HepG2 (cell line): ENCODE results near the gene RAPGEFL1. TPM values are rescaled to one million over a fixed set of nuclear protein-coding genes. Genes with fewer than 3 reads are reported as not detected.
A peak's percentile ranks its signal among the peaks of the same experiment; 100 is the strongest.

Source experiments
- ELF1 ChIP-seq: sonication (generic); formaldehyde crosslinking; IDR thresholded peaks from 2 replicates; pipeline ENCODE4 v1.4.0; 2020; ENCODE audit warnings: missing genetic modification reagents
- ERF ChIP-seq: IDR thresholded peaks from 2 replicates; pipeline ENCODE4 v1.6.1; 2018; ENCODE audit warnings: missing biosample characterization, missing genetic modification reagents
- FOSL2 ChIP-seq: sonication (generic); formaldehyde crosslinking; IDR thresholded peaks from 2 replicates; pipeline ENCODE4 v1.4.0; 2020; ENCODE audit warnings: missing genetic modification reagents
- GZF1 ChIP-seq: sonication (generic); formaldehyde crosslinking; IDR thresholded peaks from 2 replicates; pipeline ENCODE4 v1.5.1; 2020; ENCODE audit warnings: mild to moderate bottlenecking, missing genetic modification reagents
- HDAC6 ChIP-seq: fragments of 200-600 bp; sonication (generic); IDR thresholded peaks from 2 replicates; pipeline ENCODE4 v1.7.0; 2017; ENCODE audit warnings: mild to moderate bottlenecking, antibody characterized with exemption, low read length, low read depth
- IRF2 ChIP-seq: IDR thresholded peaks from 2 replicates; pipeline ENCODE4 v1.6.1; 2018; ENCODE audit warnings: missing genetic modification reagents, missing compliant biosample characterization
- KAT2B ChIP-seq: fragments of 150-350 bp; IDR thresholded peaks from 2 replicates; pipeline ENCODE4 v1.6.1; 2014; ENCODE audit warnings: low read depth, low read length, borderline replicate concordance
- MEIS2 ChIP-seq: sonication (generic); formaldehyde crosslinking; IDR thresholded peaks from 2 replicates; pipeline ENCODE4 v1.9.0; 2021; ENCODE audit warnings: mild to moderate bottlenecking, missing genetic modification reagents
- NBN ChIP-seq: fragments of 450-650 bp; conservative IDR thresholded peaks from 2 replicates; pipeline ENCODE4 v1.6.1; 2017
- NFKB2 ChIP-seq: sonication (generic); formaldehyde crosslinking; IDR thresholded peaks from 2 replicates; pipeline ENCODE4 v1.4.0; 2020; ENCODE audit warnings: missing genetic modification reagents, borderline replicate concordance
- PITX1 ChIP-seq: sonication (generic); formaldehyde crosslinking; IDR thresholded peaks from 2 replicates; pipeline ENCODE4 v1.5.1; 2020; ENCODE audit warnings: mild to moderate bottlenecking, missing genetic modification reagents
- RARG ChIP-seq: sonication (generic); formaldehyde crosslinking; IDR thresholded peaks from 2 replicates; pipeline ENCODE4 v1.4.0; 2020; ENCODE audit warnings: low read depth, mild to moderate bottlenecking, missing genetic modification reagents
- TOPORS ChIP-seq: sonication (generic); formaldehyde crosslinking; IDR thresholded peaks from 2 replicates; pipeline ENCODE4 v1.8.0; 2023; ENCODE audit warnings: mild to moderate bottlenecking, missing genetic modification reagents
- U2AF2 ChIP-seq: fragments of 200-400 bp; formaldehyde crosslinking; IDR thresholded peaks from 2 replicates; pipeline ENCODE4 v1.6.1; 2017; ENCODE audit warnings: low read depth, mild to moderate bottlenecking, low read length
- ZFX ChIP-seq: sonication (generic); formaldehyde crosslinking; IDR thresholded peaks from 2 replicates; pipeline ENCODE4 v1.4.0; 2020; ENCODE audit warnings: mild to moderate bottlenecking, low read depth, missing genetic modification reagents, moderate library complexity
- ZNF501 ChIP-seq: sonication (generic); formaldehyde crosslinking; IDR thresholded peaks from 2 replicates; pipeline ENCODE4 v1.5.1; 2020; ENCODE audit warnings: mild to moderate bottlenecking, moderate library complexity, missing genetic modification reagents
- ZNF510 ChIP-seq: sonication (generic); formaldehyde crosslinking; IDR thresholded peaks from 2 replicates; pipeline ENCODE4 v1.4.0; 2020; ENCODE audit warnings: low read depth, mild to moderate bottlenecking, missing genetic modification reagents
- ZSCAN25 ChIP-seq: sonication (generic); formaldehyde crosslinking; IDR thresholded peaks from 2 replicates; pipeline ENCODE4 v1.8.0; 2022; ENCODE audit warnings: mild to moderate bottlenecking, missing genetic modification reagents
- ZSCAN9 ChIP-seq: IDR thresholded peaks from 2 replicates; pipeline ENCODE4 v1.6.1; 2016; ENCODE audit warnings: borderline replicate concordance
- polyA plus RNA-seq, 8 experiments: library from polyadenylated mRNA; depleted of rRNA in 3 of 8; stranded (reverse) in 7 of 8; unstranded in 1 of 8; fragments of >200 nt; fragmentation: Illumina TruSeq in 4 of 8; extraction: Trizol in 4 of 8; gene quantifications; 2 replicates each; pipeline versions ENCODE4 v1.2.1 to v1.2.3, GENCODE V29; 2011 to 2016; ENCODE audit warnings: low read depth in 4 of 8, missing spikeins in 1 of 8, mixed read lengths in 1 of 8; ENCODE audit not compliant: insufficient read depth in 1 of 8
- total RNA-seq, 5 experiments: library from RNA; depleted of rRNA; stranded (reverse); fragments of >200 nt; fragmentation: Illumina TruSeq; extraction: Trizol; gene quantifications; 2 replicates each; pipeline ENCODE4 v1.2.3, GENCODE V29; 2016; ENCODE audit warnings: low read depth in 1 of 5
- TF ChIP-seq, protein P1 (sequence below): sonication (generic); formaldehyde crosslinking; IDR thresholded peaks from 2 replicates; pipeline ENCODE4 v1.8.0; 2022; ENCODE audit warnings: mild to moderate bottlenecking, missing genetic modification reagents, moderate library complexity
- TF ChIP-seq, protein P2 (sequence below): sonication (generic); formaldehyde crosslinking; IDR thresholded peaks from 2 replicates; pipeline ENCODE4 v1.5.0; 2020; ENCODE audit warnings: missing genetic modification reagents
- TF ChIP-seq, protein P3 (sequence below): fragments of 450-650 bp; IDR thresholded peaks from 2 replicates; pipeline ENCODE4 v1.6.1; 2017
- TF ChIP-seq, protein P4 (sequence below): sonication (generic); formaldehyde crosslinking; IDR thresholded peaks from 2 replicates; pipeline ENCODE4 v1.9.0; 2021; ENCODE audit warnings: missing genetic modification reagents, mild to moderate bottlenecking, borderline replicate concordance
- TF ChIP-seq, protein P5 (sequence below): IDR thresholded peaks from 2 replicates; pipeline ENCODE4 v1.6.1; 2016; ENCODE audit warnings: missing compliant biosample characterization, missing genetic modification reagents, borderline replicate concordance

Gene RAPGEFL1
- total and polyA plus RNA-seq, 2 of the 13 experiments (the other 11 are each of a cell fraction or from before 2014, with no cell fraction given) = 4.5 to 7.8 TPM

DNA sequence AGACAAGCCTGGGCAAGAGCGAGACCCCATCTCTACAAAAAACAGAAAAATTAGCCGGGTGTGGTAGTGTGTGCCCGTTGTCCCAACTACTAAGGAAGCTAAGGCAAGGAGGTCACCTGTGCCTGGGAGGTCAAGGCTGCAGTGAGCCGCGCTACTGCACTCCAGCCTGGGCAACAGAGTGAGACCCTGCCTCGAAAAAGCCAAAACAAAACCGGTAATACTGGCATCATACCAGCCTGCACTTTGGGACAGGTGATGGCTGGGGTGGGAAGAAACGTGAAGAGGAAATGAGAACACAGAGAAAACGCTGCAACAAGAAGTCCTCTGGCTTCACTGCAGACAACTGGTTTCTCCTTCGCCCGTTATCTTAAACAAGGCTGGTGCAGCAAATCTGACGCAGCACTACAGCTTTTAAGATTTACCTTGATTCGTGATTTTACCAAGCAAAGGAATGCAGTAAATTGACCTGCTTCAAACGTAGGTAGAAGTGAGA lies 37.7 kb upstream of the RAPGEFL1 start (continued):
- TF ChIP-seq, protein P1, sequence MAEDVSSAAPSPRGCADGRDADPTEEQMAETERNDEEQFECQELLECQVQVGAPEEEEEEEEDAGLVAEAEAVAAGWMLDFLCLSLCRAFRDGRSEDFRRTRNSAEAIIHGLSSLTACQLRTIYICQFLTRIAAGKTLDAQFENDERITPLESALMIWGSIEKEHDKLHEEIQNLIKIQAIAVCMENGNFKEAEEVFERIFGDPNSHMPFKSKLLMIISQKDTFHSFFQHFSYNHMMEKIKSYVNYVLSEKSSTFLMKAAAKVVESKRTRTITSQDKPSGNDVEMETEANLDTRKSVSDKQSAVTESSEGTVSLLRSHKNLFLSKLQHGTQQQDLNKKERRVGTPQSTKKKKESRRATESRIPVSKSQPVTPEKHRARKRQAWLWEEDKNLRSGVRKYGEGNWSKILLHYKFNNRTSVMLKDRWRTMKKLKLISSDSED = no peak
- no peak for TF ChIP-seq RARG (CRISPR knock-in tag)
- TF ChIP-seq ZFX (CRISPR knock-in tag) = no peak
- TF ChIP-seq, protein P2, sequence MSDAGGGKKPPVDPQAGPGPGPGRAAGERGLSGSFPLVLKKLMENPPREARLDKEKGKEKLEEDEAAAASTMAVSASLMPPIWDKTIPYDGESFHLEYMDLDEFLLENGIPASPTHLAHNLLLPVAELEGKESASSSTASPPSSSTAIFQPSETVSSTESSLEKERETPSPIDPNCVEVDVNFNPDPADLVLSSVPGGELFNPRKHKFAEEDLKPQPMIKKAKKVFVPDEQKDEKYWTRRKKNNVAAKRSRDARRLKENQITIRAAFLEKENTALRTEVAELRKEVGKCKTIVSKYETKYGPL = 0 out of 2 replicates have a peak, but pooled peaks have one; percentile 67
- no peak for TF ChIP-seq NBN
- no peak for TF ChIP-seq NFKB2 (CRISPR knock-in tag)
- TF ChIP-seq, protein P3, sequence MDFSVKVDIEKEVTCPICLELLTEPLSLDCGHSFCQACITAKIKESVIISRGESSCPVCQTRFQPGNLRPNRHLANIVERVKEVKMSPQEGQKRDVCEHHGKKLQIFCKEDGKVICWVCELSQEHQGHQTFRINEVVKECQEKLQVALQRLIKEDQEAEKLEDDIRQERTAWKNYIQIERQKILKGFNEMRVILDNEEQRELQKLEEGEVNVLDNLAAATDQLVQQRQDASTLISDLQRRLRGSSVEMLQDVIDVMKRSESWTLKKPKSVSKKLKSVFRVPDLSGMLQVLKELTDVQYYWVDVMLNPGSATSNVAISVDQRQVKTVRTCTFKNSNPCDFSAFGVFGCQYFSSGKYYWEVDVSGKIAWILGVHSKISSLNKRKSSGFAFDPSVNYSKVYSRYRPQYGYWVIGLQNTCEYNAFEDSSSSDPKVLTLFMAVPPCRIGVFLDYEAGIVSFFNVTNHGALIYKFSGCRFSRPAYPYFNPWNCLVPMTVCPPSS = no peak
- no peak; the same call in 1 of the 2 replicates for TF ChIP-seq IRF2
- no peak for TF ChIP-seq HDAC6
- no peak for TF ChIP-seq ELF1 (CRISPR knock-in tag)
- TF ChIP-seq, protein P4, sequence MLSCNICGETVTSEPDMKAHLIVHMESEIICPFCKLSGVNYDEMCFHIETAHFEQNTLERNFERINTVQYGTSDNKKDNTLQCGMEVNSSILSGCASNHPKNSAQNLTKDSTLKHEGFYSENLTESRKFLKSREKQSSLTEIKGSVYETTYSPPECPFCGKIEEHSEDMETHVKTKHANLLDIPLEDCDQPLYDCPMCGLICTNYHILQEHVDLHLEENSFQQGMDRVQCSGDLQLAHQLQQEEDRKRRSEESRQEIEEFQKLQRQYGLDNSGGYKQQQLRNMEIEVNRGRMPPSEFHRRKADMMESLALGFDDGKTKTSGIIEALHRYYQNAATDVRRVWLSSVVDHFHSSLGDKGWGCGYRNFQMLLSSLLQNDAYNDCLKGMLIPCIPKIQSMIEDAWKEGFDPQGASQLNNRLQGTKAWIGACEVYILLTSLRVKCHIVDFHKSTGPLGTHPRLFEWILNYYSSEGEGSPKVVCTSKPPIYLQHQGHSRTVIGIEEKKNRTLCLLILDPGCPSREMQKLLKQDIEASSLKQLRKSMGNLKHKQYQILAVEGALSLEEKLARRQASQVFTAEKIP (CRISPR knock-in tag) = no peak
- 0 out of 2 replicates have a peak, but pooled peaks have one; percentile 59 for TF ChIP-seq ZNF510 (CRISPR knock-in tag)
- 0 out of 2 replicates have a peak, but pooled peaks have one; percentile 12 for TF ChIP-seq TOPORS (CRISPR knock-in tag)
- 0 out of 2 replicates have a peak, but pooled peaks have one; percentile 17 for TF ChIP-seq ZSCAN25
- TF ChIP-seq ZSCAN9 (CRISPR knock-in tag) = no peak
- no peak; the same call in 1 of the 2 replicates for TF ChIP-seq PITX1
- no peak for TF ChIP-seq KAT2B
- TF ChIP-seq MEIS2 (CRISPR knock-in tag) = no peak
- TF ChIP-seq FOSL2 (CRISPR knock-in tag) = no peak
- TF ChIP-seq U2AF2 = no peak
- TF ChIP-seq ZNF501 (CRISPR knock-in tag) = peak; percentile 64
- TF ChIP-seq GZF1 (CRISPR knock-in tag) = 0 out of 2 replicates have a peak, but pooled peaks have one; percentile 8
- TF ChIP-seq, protein P5, sequence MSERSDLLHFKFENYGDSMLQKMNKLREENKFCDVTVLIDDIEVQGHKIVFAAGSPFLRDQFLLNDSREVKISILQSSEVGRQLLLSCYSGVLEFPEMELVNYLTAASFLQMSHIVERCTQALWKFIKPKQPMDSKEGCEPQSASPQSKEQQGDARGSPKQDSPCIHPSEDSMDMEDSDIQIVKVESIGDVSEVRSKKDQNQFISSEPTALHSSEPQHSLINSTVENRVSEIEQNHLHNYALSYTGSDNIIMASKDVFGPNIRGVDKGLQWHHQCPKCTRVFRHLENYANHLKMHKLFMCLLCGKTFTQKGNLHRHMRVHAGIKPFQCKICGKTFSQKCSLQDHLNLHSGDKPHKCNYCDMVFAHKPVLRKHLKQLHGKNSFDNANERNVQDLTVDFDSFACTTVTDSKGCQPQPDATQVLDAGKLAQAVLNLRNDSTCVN (CRISPR knock-in tag) = no peak
- TF ChIP-seq ERF (CRISPR knock-in tag) = 0 out of 2 replicates have a peak, but pooled peaks have one; percentile 63
